Prostate gland (tissue), 2 donors: Measurements from ENCODE around the gene GATA5. TPM values are rescaled to one million over a fixed set of nuclear protein-coding genes. Genes with fewer than 3 reads are reported as not detected.

Experiments
- DNase-seq: peaks from one replicate; pipeline ENCODE4 v3.0.0-alpha.2; 2019; ENCODE audit warnings: low spot score
- H3K27ac ChIP-seq, 2 donors: fragments of 200-600 bp; sonication (generic); 2 replicates each; pipeline ENCODE4 v1.5.1; 2017 to 2019
- H3K27me3 ChIP-seq: fragments of 200-600 bp; sonication (generic); replicated peaks from 2 replicates; pipeline ENCODE4 v1.5.1; 2019; ENCODE audit not compliant: insufficient read depth
- H3K36me3 ChIP-seq, 2 donors: fragments of 200-600 bp; sonication (generic); 1 replicate in 1 of 2; 2 replicates in 1 of 2; pipeline versions ENCODE4 v1.5.1 to v1.8.1; 2017 to 2019
- H3K4me1 ChIP-seq: fragments of 200-600 bp; sonication (generic); replicated peaks from 2 replicates; pipeline ENCODE4 v1.5.1; 2019
- H3K4me3 ChIP-seq, 2 donors: fragments of 200-600 bp; sonication (generic); 2 replicates each; pipeline ENCODE4 v1.5.1; 2017 to 2019
- H3K9me3 ChIP-seq: fragments of 200-600 bp; sonication (generic); 2 replicates; pipeline ENCODE4 v1.5.1; 2017
- CTCF ChIP-seq, 4 experiments: fragments of 200-600 bp in 2 of 4; fragments of 450-650 bp in 2 of 4; sonication (generic) in 2 of 4; IDR thresholded peaks; 1 replicate in 3 of 4; 2 replicates in 1 of 4; pipeline ENCODE4 v1.5.1; 2016 to 2019; ENCODE audit warnings: antibody characterized with exemption in 4 of 4, mild to moderate bottlenecking in 2 of 4, moderate library complexity in 2 of 4
- POLR2A ChIP-seq: fragments of 450-650 bp; IDR thresholded peaks from one replicate; pipeline ENCODE4 v1.6.1; 2016; ENCODE audit warnings: antibody characterized with exemption, mild to moderate bottlenecking
- POLR2AphosphoS5 ChIP-seq: sonication (generic); formaldehyde crosslinking; IDR thresholded peaks from one replicate; pipeline ENCODE4 v1.6.1; 2017; ENCODE audit warnings: antibody characterized with exemption
- WGBS: methylation state at CpG from one replicate; pipeline ENCODE4 v1.1.5; 2018; 5-methylcytosine and 5-hydroxymethylcytosine counted together
- intact Hi-C: fragments of 100-400 bp; cut with DNase I; formaldehyde crosslinking; loops from one replicate; pipeline ENCODE4 v1.14.2; 2022
- total RNA-seq, 2 donors: library from RNA; depleted of rRNA; stranded (reverse); fragments of >200 nt; gene quantifications; one replicate each; pipeline ENCODE4 v1.1.0, GENCODE V29; 2016

The GATA5 gene
- total RNA-seq, 2 donors from 2014 or later, result 1.3 to 53.7 TPM

GRCh38 chr20:62460678-62461077 lies 15.1 kb downstream of the GATA5 start:
- intact Hi-C loops, result no loop called here
- TF ChIP-seq POLR2AphosphoS5 (no peak), POLR2A (no peak), CTCF (IDR thresholded peaks at IDR 0.05) (no peak)
- H3K27ac ChIP-seq, result no peak overlapping the region
- H3K4me3 ChIP-seq, result no peak overlapping the region
- WGBS, result 61% methylated on average over 9 of the region's 15 CpGs
- no peaks in the 10 kb centered on the region for H3K4me1 ChIP-seq
- no peaks in the 10 kb centered on the region for H3K36me3 ChIP-seq
- no peaks in the 10 kb centered on the region for H3K9me3 ChIP-seq
- peaks cover 1% of the 10 kb centered on the region for H3K27me3 ChIP-seq
- DNase-seq, result no peak

- DNase-seq, result no peak
- H3K27me3 ChIP-seq, result peaks cover 1% of the 10 kb centered on the region
- intact Hi-C loops, result no loop called here
- H3K4me1 ChIP-seq, result no peaks in the 10 kb centered on the region
- TF ChIP-seq POLR2AphosphoS5, result no peak
- 64% methylated on average over 14 of the region's 14 CpGs for WGBS
- H3K9me3 ChIP-seq, result no peaks in the 10 kb centered on the region
- no peak overlapping the region for H3K4me3 ChIP-seq
- H3K27ac ChIP-seq, result no peak overlapping the region
- no peaks in the 10 kb centered on the region for H3K36me3 ChIP-seq
Measured at GRCh38 chr20:62459488-62459887, 16.3 kb downstream of the GATA5 start.

GRCh38 chr20:62458275-62459251 lies 17.2 kb downstream of the GATA5 start:
- Histone ChIP-seq H3K4me3 (no peak overlapping the region), H3K4me1 (no peaks in the 10 kb centered on the region), H3K9me3 (no peaks in the 10 kb centered on the region), H3K27me3 (peaks cover 1% of the 10 kb centered on the region), H3K27ac (no peak overlapping the region), H3K36me3 (no peaks in the 10 kb centered on the region)
- no peak for DNase-seq
- 50% methylated on average over 38 of the region's 41 CpGs for WGBS
- TF ChIP-seq POLR2A (no peak), POLR2AphosphoS5 (no peak), CTCF (IDR thresholded peaks at IDR 0.05) (no peak)
- intact Hi-C loops, result no loop called here

- H3K36me3 ChIP-seq, result no peaks in the 10 kb centered on the region
- H3K27me3 ChIP-seq, result peaks cover 1% of the 10 kb centered on the region
- intact Hi-C loops, result no loop called here
- no peak overlapping the region for H3K27ac ChIP-seq
- TF ChIP-seq POLR2A (no peak), CTCF (IDR thresholded peaks at IDR 0.05) (no peak), POLR2AphosphoS5 (no peak)
- H3K4me1 ChIP-seq, result no peaks in the 10 kb centered on the region
- no peak for DNase-seq
- H3K9me3 ChIP-seq, result no peaks in the 10 kb centered on the region
- 83% methylated on average over 20 of the region's 20 CpGs for WGBS
- no peak overlapping the region for H3K4me3 ChIP-seq
Measured at GRCh38 chr20:62457831-62458230, 18.0 kb downstream of the GATA5 start.

GRCh38 chr20:62457098-62457497 lies 18.7 kb downstream of the GATA5 start:
- peaks cover 1% of the 10 kb centered on the region for H3K27me3 ChIP-seq
- no peak overlapping the region for H3K27ac ChIP-seq
- H3K4me1 ChIP-seq, result no peaks in the 10 kb centered on the region
- TF ChIP-seq POLR2AphosphoS5 (no peak), POLR2A (no peak), CTCF (IDR thresholded peaks at IDR 0.05) (no peak)
- no peak for DNase-seq
- intact Hi-C loops, result no loop called here
- H3K36me3 ChIP-seq, result no peaks in the 10 kb centered on the region
- H3K9me3 ChIP-seq, result no peaks in the 10 kb centered on the region
- H3K4me3 ChIP-seq, result no peak overlapping the region
- 89% methylated on average over 17 of the region's 17 CpGs for whole genome bisulfite sequencing
